Stomach (tissue), 9 donors: Measurements from ENCODE around the gene BCAR3. TPM values are rescaled to one million over a fixed set of nuclear protein-coding genes. Genes with fewer than 3 reads are reported as not detected.

ENCODE experiments used
- DNase-seq, 2 donors: peaks; one replicate each; pipeline versions ENCODE4 v3.0.0 to v3.0.0-alpha.2; 2013 to 2019
- H3K27ac ChIP-seq, 5 donors: fragments of 200-600 bp in 4 of 5; sonication (generic) in 4 of 5; one replicate each; pipeline ENCODE4 v1.5.1; 2013 to 2019; ENCODE audit warnings: mild to moderate bottlenecking in 1 of 5, moderate library complexity in 1 of 5
- H3K27me3 ChIP-seq, 3 donors: fragments of 200-600 bp; sonication (generic); one replicate each; pipeline ENCODE4 v1.5.1; 2017 to 2019; ENCODE audit warnings: mixed run types in 1 of 3
- H3K36me3 ChIP-seq, 4 donors: fragments of 200-600 bp; sonication (generic); 1 replicate in 3 of 4; 2 replicates in 1 of 4; pipeline ENCODE4 v1.5.1; 2016 to 2019
- H3K4me1 ChIP-seq, 4 donors: fragments of 200-600 bp; sonication (generic); one replicate each; pipeline ENCODE4 v1.5.1; 2016 to 2019
- H3K4me3 ChIP-seq, 4 donors: fragments of 200-600 bp; sonication (generic) in 3 of 4; one replicate each; pipeline ENCODE4 v1.5.1; 2016 to 2019; ENCODE audit warnings: mild to moderate bottlenecking in 1 of 4
- H3K9me3 ChIP-seq, 4 donors: fragments of 200-600 bp; sonication (generic); one replicate each; pipeline ENCODE4 v1.5.1; 2016 to 2019
- EP300 ChIP-seq: sonication (generic); formaldehyde crosslinking; IDR thresholded peaks from one replicate; pipeline ENCODE4 v1.6.1; 2017; ENCODE audit warnings: antibody characterized with exemption
- POLR2A ChIP-seq, 4 donors: fragments of 450-650 bp; IDR thresholded peaks; one replicate each; pipeline ENCODE4 v1.6.1; 2016; ENCODE audit warnings: antibody characterized with exemption in 4 of 4, control low read depth in 2 of 4, mild to moderate bottlenecking in 1 of 4, moderate library complexity in 1 of 4
- POLR2AphosphoS5 ChIP-seq, 3 donors: sonication (generic); formaldehyde crosslinking; IDR thresholded peaks; one replicate each; pipeline ENCODE4 v1.6.1; 2016; ENCODE audit warnings: antibody characterized with exemption in 3 of 3
- WGBS, 5 donors: extraction: QIAGEN DNeasy Blood & Tissue Kit in 3 of 5; methylation state at CpG; one replicate each; pipeline versions ENCODE4 v1.1.5 to v1.1.7; 2013 to 2018; 5-methylcytosine and 5-hydroxymethylcytosine counted together
- intact Hi-C: fragments of 100-400 bp; cut with DNase I; formaldehyde crosslinking; loops from one replicate; pipeline ENCODE4 v1.15.1; 2023; ENCODE audit warnings: low total_unique reads
- polyA plus RNA-seq, 3 donors: library from polyadenylated mRNA; stranded (reverse); fragments of 200-250 nt; gene quantifications; one replicate each; pipeline ENCODE4 v1.2.3, GENCODE V29; 2013
- total RNA-seq, 5 donors: library from RNA; depleted of rRNA; stranded (reverse); fragments of >200 nt; gene quantifications; one replicate each; pipeline versions ENCODE4 v1.1.0 to v1.2.3, GENCODE V29; 2014 to 2016
- TF ChIP-seq, protein P1 (sequence below), 7 experiments: fragments of 450-650 bp in 4 of 7; fragments of 200-600 bp in 3 of 7; sonication (generic) in 3 of 7; IDR thresholded peaks; one replicate each; pipeline ENCODE4 v1.5.1; 2016 to 2019; ENCODE audit warnings: antibody characterized with exemption in 7 of 7, control low read depth in 2 of 7, mild to moderate bottlenecking in 1 of 7
- donor health status: healthy with polysubstance abuse.
- donor health status: Bipolar disorder and iron deficiency.
- donor health status: healthy.

The BCAR3 gene
- total and polyA plus RNA-seq, 8 donors, result 5.6 to 28.0 (median 19.3) TPM

DNA sequence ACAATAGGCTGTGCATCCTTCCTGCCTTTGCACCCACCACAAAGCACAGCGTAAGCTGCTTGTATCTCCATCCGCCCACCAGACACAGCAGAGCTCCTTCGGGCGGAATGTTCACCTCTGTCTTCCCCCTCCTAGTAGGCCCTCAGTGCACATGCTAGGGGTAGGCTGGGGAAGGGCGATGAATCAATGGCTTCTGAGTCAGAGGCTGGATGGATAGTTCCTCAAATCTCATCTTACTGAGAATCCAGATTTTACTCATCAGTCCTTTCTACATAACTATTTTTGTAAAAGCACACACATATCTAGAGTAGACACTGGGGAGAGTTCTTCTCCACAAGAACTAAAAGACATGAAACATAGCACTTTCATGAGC lies 73.8 kb downstream of the BCAR3 start:
- Histone ChIP-seq H3K27me3 (no peaks in the 10 kb centered on the region), H3K4me3 (no peak overlapping the region), H3K9me3 (no peaks in the 10 kb centered on the region), H3K27ac (peak overlapping the region in 3 of 5 donors; percentile 10 to 59 (median 41)), H3K4me1 (peaks cover 24 to 89% (median 39%) of the 10 kb centered on the region in 4 donors), H3K36me3 (no peaks in the 10 kb centered on the region)
- TF ChIP-seq POLR2A (IDR thresholded peaks at IDR 0.05) (no peak), EP300 (no peak), POLR2AphosphoS5 (IDR thresholded peaks at IDR 0.05) (no peak)
- TF ChIP-seq, protein P1, sequence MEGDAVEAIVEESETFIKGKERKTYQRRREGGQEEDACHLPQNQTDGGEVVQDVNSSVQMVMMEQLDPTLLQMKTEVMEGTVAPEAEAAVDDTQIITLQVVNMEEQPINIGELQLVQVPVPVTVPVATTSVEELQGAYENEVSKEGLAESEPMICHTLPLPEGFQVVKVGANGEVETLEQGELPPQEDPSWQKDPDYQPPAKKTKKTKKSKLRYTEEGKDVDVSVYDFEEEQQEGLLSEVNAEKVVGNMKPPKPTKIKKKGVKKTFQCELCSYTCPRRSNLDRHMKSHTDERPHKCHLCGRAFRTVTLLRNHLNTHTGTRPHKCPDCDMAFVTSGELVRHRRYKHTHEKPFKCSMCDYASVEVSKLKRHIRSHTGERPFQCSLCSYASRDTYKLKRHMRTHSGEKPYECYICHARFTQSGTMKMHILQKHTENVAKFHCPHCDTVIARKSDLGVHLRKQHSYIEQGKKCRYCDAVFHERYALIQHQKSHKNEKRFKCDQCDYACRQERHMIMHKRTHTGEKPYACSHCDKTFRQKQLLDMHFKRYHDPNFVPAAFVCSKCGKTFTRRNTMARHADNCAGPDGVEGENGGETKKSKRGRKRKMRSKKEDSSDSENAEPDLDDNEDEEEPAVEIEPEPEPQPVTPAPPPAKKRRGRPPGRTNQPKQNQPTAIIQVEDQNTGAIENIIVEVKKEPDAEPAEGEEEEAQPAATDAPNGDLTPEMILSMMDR (IDR thresholded peaks at IDR 0.05), result no peak
- no peak for DNase-seq
- intact Hi-C loops, result no loop called here
- 82 to 96% (median 92%) methylated on average over 5 of the region's 5 CpGs for WGBS, 5 donors

DNA sequence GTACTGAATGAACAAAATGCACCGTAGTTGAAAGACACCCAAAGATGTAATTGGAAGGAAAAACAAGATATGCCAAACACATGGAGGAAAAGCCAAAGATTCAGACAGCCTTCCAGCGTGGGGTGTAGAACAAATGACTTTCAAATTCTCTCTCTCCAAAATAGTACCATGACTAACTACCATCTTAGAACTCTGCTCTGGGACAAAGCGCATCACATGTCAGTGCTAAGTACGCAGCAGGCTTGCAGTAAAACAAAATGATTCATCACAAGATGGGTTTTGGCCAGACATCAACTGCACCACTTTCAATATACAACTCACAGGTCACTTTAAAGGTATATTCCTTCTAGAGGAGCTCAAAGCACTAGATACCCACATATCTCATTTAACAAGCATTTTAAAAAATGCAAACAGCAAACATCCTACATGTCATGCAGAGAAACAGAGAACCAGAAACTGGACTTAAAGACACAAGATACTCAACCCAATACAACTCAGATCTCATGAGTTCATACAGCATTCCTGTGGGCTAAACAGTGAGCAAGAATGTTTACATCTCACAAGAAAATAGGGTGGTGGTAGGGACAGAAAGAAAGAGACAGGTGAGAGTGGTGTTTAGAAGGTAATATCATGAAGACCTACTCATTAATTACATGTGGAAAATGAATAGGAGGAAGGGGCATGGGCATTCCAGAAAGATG lies 75.7 kb downstream of the BCAR3 start:
- intact Hi-C loops, result no loop called here
- H3K27me3 ChIP-seq, result no peaks in the 10 kb centered on the region

DNA sequence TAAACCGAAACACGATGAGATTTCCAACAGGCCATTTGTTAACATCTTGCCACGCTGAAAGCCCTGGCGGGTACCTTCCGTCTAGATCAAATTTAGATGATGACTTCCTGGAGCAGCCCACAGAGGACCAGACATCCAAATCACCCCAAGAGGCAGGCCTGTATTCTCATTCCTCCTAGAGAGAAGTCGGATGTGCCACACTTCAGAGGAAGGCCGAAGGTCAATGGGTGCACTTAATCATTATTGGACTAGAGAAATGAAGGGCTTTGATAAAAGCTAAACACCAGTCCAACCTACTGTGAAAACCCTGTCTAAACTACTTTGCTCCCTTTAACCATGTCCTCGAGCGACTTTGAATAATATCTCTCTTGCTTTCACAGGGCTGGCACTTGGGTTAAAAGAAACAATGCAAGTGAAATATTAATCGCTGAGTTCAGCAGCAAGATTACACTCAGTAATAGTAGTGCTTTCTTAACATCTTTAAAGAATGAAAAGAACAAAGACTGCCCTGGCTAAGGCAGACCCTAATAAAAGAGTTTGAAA lies 76.5 kb downstream of the BCAR3 start:
- no peaks in the 10 kb centered on the region for H3K9me3 ChIP-seq
- DNase-seq, result no peak

More for the DNA sequence above, 75.7 kb downstream of the BCAR3 start:
- Histone ChIP-seq H3K9me3 (no peaks in the 10 kb centered on the region), H3K36me3 (no peaks in the 10 kb centered on the region), H3K4me1 (peaks cover 28 to 86% (median 43%) of the 10 kb centered on the region in 4 donors), H3K27ac (no peak overlapping the region), H3K4me3 (no peak overlapping the region)
- TF ChIP-seq EP300, result no peak
- TF ChIP-seq, protein P1 (IDR thresholded peaks at IDR 0.05), result no peak
- TF ChIP-seq POLR2A (IDR thresholded peaks at IDR 0.05), result no peak
- TF ChIP-seq POLR2AphosphoS5 (IDR thresholded peaks at IDR 0.05), result peak in 1 of 3 donors; percentile 52
- WGBS, 5 donors, result 80 to 83% (median 81%) methylated on average over 4 of the region's 4 CpGs
- DNase-seq, result no peak

DNA sequence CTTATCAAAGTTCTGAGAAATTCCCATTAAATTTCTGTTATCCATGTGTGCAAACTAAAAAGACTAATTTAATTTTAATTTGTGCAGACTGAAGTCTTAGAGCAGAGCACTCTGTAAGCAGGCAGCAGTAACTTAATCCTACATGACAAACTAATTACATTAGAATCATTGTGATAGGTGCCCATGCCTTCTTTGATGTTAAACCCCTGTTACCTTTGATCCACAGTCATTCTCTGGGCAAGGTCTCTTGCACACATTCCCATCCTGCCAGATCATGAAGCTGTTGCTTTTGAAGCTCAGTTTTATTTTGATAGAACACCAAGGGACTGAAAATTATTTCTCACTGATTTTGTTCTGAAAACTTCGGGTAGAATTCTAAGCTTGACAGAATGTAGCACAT lies 77.2 kb downstream of the BCAR3 start:
- intact Hi-C loops, result no loop called here
- 72 to 85% (median 81%) methylated on average over 1 of the region's 1 CpG for WGBS, 5 donors
- DNase-seq, result no peak

More for the DNA sequence above, 76.5 kb downstream of the BCAR3 start:
- Histone ChIP-seq H3K27ac (no peak overlapping the region), H3K4me1 (peaks cover 34 to 86% (median 52%) of the 10 kb centered on the region in 4 donors), H3K36me3 (no peaks in the 10 kb centered on the region), H3K4me3 (no peak overlapping the region), H3K27me3 (no peaks in the 10 kb centered on the region)
- 53 to 73% (median 63%) methylated on average over 10 of the region's 10 CpGs for WGBS, 5 donors
- TF ChIP-seq, protein P1 (IDR thresholded peaks at IDR 0.05), result no peak
- TF ChIP-seq POLR2AphosphoS5 (IDR thresholded peaks at IDR 0.05), result no peak
- TF ChIP-seq EP300, result no peak
- no peak for TF ChIP-seq POLR2A (IDR thresholded peaks at IDR 0.05)
- intact Hi-C loops, result no loop called here

More for the DNA sequence above, 77.2 kb downstream of the BCAR3 start:
- Histone ChIP-seq H3K27ac (no peak overlapping the region), H3K4me3 (no peak overlapping the region), H3K9me3 (no peaks in the 10 kb centered on the region), H3K36me3 (no peaks in the 10 kb centered on the region), H3K27me3 (no peaks in the 10 kb centered on the region), H3K4me1 (peaks cover 33 to 85% (median 53%) of the 10 kb centered on the region in 4 donors)
- TF ChIP-seq POLR2A (IDR thresholded peaks at IDR 0.05) (no peak), EP300 (no peak), POLR2AphosphoS5 (IDR thresholded peaks at IDR 0.05) (no peak)
- TF ChIP-seq, protein P1 (IDR thresholded peaks at IDR 0.05), result no peak
